Spinal cord (tissue), 10 donors: ENCODE data around the gene IRAG1. TPM values are rescaled to one million over a fixed set of nuclear protein-coding genes. Genes with fewer than 3 reads are reported as not detected.

ENCODE experiments used
- DNase-seq, 6 donors: peaks; one replicate each; pipeline versions ENCODE4 v3.0.0 to v3.0.0-alpha.2; 2013 to 2015; ENCODE audit warnings: low spot score in 6 of 6, low read depth in 4 of 6
- H3K27ac ChIP-seq: one replicate; pipeline ENCODE4 v1.5.1; 2013; ENCODE audit warnings: low read depth, low read length, control low read depth
- H3K27me3 ChIP-seq: one replicate; pipeline ENCODE4 v1.6.1; 2013; ENCODE audit warnings: low read length; ENCODE audit not compliant: control insufficient read depth, insufficient read depth
- H3K36me3 ChIP-seq: one replicate; pipeline ENCODE4 v1.6.1; 2013; ENCODE audit warnings: low read length; ENCODE audit not compliant: control insufficient read depth, insufficient read depth
- H3K4me1 ChIP-seq: one replicate; pipeline ENCODE4 v1.6.1; 2013; ENCODE audit warnings: low read length; ENCODE audit not compliant: control insufficient read depth, insufficient read depth
- H3K4me3 ChIP-seq: one replicate; pipeline ENCODE4 v1.5.1; 2013; ENCODE audit warnings: low read depth, low read length, control low read depth
- H3K9me3 ChIP-seq: one replicate; pipeline ENCODE4 v1.6.1; 2013; ENCODE audit warnings: low read length; ENCODE audit not compliant: control insufficient read depth, insufficient read depth
- WGBS: methylation state at CpG from one replicate; pipeline ENCODE4 v1.1.5; 2013; ENCODE audit warnings: missing lambda C conversion rate; ENCODE audit not compliant: insufficient coverage; 5-methylcytosine and 5-hydroxymethylcytosine counted together
- polyA plus RNA-seq, 2 donors: library from polyadenylated mRNA; unstranded; fragments of 120-200 nt; gene quantifications; one replicate each; pipeline ENCODE4 v1.2.1, GENCODE V29; 2013; ENCODE audit not compliant: insufficient read length in 2 of 2
- total RNA-seq, 2 donors: library from RNA; depleted of rRNA in 1 of 2; stranded (reverse); fragments of 120-200 nt in 1 of 2; fragments of >200 nt in 1 of 2; gene quantifications; one replicate each; pipeline versions ENCODE4 v1.2.3 to v1.2.4, GENCODE V29; 2013 to 2014
- donor health status: healthy.

The IRAG1 gene
- total and polyA plus RNA-seq, 4 donors = 4.2 to 13.8 (median 4.9) TPM

DNA sequence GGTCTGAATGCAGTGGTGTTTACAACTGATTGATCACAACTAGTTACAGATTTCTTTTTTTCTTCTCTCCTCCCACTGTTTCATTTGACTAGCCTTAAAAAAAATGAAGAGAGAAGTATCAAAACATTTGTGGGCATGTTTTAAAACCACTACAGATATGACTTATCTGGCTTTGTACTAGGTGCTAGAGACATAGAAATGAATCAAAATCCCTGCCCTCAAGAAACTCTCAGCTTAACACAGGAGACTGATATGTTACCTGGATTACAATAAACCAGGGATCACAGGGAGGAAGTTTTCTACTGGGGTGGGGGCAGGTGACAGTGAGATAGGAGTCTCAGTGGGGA, 32.3 kb upstream of the IRAG1 start:
- no peak overlapping the region for H3K27ac ChIP-seq
- peaks cover 7% of the 10 kb centered on the region for H3K4me1 ChIP-seq
- H3K27me3 ChIP-seq = no peaks in the 10 kb centered on the region
- no peaks in the 10 kb centered on the region for H3K9me3 ChIP-seq
- H3K4me3 ChIP-seq = no peak overlapping the region
- no peaks in the 10 kb centered on the region for H3K36me3 ChIP-seq
- no peak for DNase-seq

- no peak for DNase-seq
- H3K36me3 ChIP-seq = no peaks in the 10 kb centered on the region
- H3K9me3 ChIP-seq = no peaks in the 10 kb centered on the region
- peaks cover 7% of the 10 kb centered on the region for H3K4me1 ChIP-seq
- WGBS = 90% methylated on average over 5 of the region's 9 CpGs
- H3K27me3 ChIP-seq = no peaks in the 10 kb centered on the region
- H3K4me3 ChIP-seq = no peak overlapping the region
- H3K27ac ChIP-seq = no peak overlapping the region
Observed at GRCh38 chr11:10725114-10725906, 31.8 kb upstream of the IRAG1 start.

GRCh38 chr11:10722307-10722706, 28.8 kb upstream of the IRAG1 start:
- Histone ChIP-seq H3K27ac (no peak overlapping the region), H3K27me3 (no peaks in the 10 kb centered on the region), H3K9me3 (no peaks in the 10 kb centered on the region), H3K4me3 (no peak overlapping the region), H3K4me1 (no peaks in the 10 kb centered on the region), H3K36me3 (no peaks in the 10 kb centered on the region)
- no peak for DNase-seq
- WGBS = 62% methylated on average over 4 of the region's 4 CpGs

DNA sequence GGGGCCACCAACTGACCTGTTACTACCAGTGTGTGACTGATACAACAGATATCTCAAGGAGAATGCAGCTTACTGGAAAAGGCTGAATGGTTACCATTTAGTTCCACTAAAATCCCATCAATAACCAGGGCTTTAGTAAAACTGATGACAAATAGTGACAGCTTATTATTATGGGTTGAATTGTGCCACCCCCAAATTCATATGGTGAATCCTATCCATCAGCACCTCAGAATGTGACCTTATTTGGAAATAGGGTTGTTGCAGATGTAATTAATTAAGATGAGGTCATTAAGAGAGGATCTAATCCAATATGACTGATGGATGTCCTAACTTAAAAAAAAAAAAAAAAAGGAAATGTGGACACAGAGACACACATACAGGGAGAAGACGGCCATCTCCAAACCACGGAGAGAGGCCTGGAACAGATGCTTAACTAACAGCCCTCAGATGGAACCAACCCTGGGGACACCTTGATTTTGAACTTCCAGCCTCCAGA, 27.4 kb upstream of the IRAG1 start:
- Histone ChIP-seq H3K4me1 (no peaks in the 10 kb centered on the region), H3K27me3 (no peaks in the 10 kb centered on the region), H3K27ac (no peak overlapping the region), H3K4me3 (no peak overlapping the region), H3K36me3 (no peaks in the 10 kb centered on the region), H3K9me3 (no peaks in the 10 kb centered on the region)
- DNase-seq = no peak
- WGBS = no CpG with 5 or more reads among the region's 2 CpGs

DNA sequence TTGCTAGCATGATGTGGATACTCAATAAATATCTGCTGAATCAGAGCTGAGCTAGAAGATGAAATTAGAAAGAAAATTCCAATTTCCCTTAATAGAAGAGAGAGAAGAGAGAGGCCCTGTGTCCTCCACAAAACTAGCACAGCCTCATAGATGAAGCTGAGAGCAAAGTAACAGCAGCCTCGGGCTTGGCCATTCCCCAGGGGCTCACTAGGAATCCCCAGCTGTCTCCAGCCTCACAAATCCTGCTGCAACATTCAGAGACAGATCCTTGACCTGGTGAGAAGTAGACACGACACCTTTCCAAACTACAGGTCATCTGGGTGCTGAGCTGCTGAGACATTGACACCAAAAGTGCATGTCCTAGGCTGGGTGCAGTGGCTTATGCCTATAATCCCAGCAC, 26.1 kb upstream of the IRAG1 start:
- Histone ChIP-seq H3K4me1 (no peaks in the 10 kb centered on the region), H3K27ac (no peak overlapping the region), H3K27me3 (no peaks in the 10 kb centered on the region), H3K4me3 (no peak overlapping the region), H3K9me3 (no peaks in the 10 kb centered on the region), H3K36me3 (no peaks in the 10 kb centered on the region)
- WGBS = 71% methylated on average over 2 of the region's 2 CpGs
- DNase-seq = no peak

DNA sequence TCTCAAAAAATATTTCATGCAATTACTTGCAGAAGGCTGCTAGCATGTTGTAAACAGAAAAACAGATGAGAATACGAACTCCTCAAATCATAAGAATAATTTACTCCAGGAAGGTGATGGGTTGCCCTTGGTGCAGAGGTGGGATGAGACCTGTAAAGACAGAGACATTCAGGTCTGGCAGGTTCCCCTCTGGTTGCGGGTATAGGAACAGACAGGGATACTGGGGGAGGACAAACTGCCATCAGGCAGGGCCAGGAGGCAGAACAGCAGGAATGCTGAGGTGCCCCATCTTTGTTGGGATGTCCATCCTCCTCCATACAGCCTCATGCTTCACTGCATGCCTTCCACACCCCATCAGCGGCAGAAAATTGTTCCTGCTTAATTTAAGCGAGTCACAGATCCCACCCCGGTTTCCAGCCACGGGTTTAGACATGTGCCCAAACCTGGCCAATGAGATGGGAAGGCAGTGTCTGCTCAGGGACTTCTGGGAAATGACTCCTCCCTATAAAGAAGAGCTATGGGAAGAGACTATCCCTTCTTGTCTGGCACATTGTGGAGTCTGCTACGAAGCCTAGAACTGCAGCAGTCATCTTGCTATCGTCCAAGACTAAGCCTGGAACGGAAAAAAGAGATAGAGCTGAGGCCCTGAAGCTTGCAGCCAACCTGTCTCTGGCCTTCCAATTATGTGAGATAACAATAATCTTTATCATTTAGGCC, 23.1 kb upstream of the IRAG1 start:
- Histone ChIP-seq H3K36me3 (no peaks in the 10 kb centered on the region), H3K27ac (no peak overlapping the region), H3K4me1 (no peaks in the 10 kb centered on the region), H3K4me3 (no peak overlapping the region), H3K27me3 (no peaks in the 10 kb centered on the region), H3K9me3 (no peaks in the 10 kb centered on the region)
- 79% methylated on average over 6 of the region's 9 CpGs for WGBS
- DNase-seq = no peak

DNA sequence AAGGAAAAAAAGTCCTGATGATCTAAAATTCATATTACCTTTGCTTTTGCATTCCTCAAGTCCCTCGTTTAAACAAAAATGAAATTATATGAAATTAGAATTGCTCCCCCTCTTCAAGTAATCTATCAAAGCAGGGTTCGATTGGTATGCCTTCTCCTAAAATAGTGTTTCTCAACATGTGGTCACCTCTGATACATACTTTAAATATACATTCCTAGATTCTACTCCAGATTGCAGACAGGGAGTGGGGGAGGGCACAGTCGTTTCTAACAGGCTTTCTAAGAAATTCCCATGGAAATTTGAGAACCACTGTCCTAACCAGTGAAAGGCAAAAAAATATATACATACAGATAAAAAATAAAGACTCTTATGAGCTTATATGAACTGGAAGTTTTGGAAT, 22.6 kb upstream of the IRAG1 start:
- Histone ChIP-seq H3K36me3 (no peaks in the 10 kb centered on the region), H3K4me1 (no peaks in the 10 kb centered on the region), H3K27ac (no peak overlapping the region), H3K9me3 (no peaks in the 10 kb centered on the region), H3K27me3 (no peaks in the 10 kb centered on the region), H3K4me3 (no peak overlapping the region)
- WGBS = no CpG with 5 or more reads among the region's 3 CpGs
- no peak for DNase-seq

DNA sequence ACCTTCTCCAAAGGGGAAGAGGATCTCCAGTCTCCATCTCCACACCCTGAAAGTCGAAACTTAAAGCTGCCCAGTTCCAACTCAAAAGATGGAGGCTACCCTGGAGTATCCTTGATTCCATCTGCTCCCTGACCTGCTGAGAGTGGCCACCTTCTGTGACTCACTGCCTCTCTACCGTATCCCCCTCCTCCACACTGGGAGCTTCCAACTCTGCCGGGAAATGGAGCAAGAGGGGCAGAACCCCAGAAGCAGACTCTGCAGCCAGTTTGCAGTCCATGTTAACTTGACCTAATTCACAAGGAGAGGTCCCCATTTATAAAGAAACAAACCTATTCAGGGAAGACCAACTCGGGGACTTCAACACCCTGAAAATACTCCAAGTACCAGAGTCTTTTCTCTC, 22.0 kb upstream of the IRAG1 start:
- Histone ChIP-seq H3K36me3 (no peaks in the 10 kb centered on the region), H3K27ac (no peak overlapping the region), H3K9me3 (no peaks in the 10 kb centered on the region), H3K4me3 (no peak overlapping the region), H3K27me3 (no peaks in the 10 kb centered on the region), H3K4me1 (no peaks in the 10 kb centered on the region)
- DNase-seq = no peak
- 86% methylated on average over 4 of the region's 4 CpGs for WGBS

- Histone ChIP-seq H3K27ac (no peak overlapping the region), H3K36me3 (no peaks in the 10 kb centered on the region), H3K4me1 (no peaks in the 10 kb centered on the region), H3K27me3 (no peaks in the 10 kb centered on the region), H3K9me3 (no peaks in the 10 kb centered on the region), H3K4me3 (no peak overlapping the region)
- peak in 1 of 6 donors; percentile 25 for DNase-seq
- WGBS = 91% methylated on average over 1 of the region's 5 CpGs
Observed at GRCh38 chr11:10709299-10710086, 15.9 kb upstream of the IRAG1 start.
